Activated T-cell treated with anti-CD3 and anti-CD28 coated beads, Interleukin-2, amount 50 U/mL, for 48 hours (primary cell): ENCODE results near the gene TMEM132E.

Source experiments
- DNase-seq, 2 experiments: peaks; one replicate each; pipeline ENCODE4 v3.0.0-alpha.2; 2020

Gene TMEM132E

GRCh38 chr17:34569591-34569990 is 9.8 kb upstream of the TMEM132E start:
- DNase-seq, result no peak

GRCh38 chr17:34570506-34570905 is 8.9 kb upstream of the TMEM132E start:
- no peak for DNase-seq

- DNase-seq, result no peak
These were observed 7.8 kb upstream of the TMEM132E start for GRCh38 chr17:34571428-34572130.

GRCh38 chr17:34572483-34572882 is 6.9 kb upstream of the TMEM132E start:
- no peak for DNase-seq

- no peak for DNase-seq
These were observed 4.2 kb upstream of the TMEM132E start for GRCh38 chr17:34575182-34575581.

GRCh38 chr17:34578016-34578415 is 1.4 kb upstream of the TMEM132E start:
- no peak for DNase-seq

- DNase-seq, result no peak
These were observed 746 bp upstream of the TMEM132E start for GRCh38 chr17:34578656-34579016.

- DNase-seq, result peak; percentile 29 to 34
These were observed 750 bp downstream of the TMEM132E start for GRCh38 chr17:34579979-34580684.

GRCh38 chr17:34580685-34581445 is 1.5 kb downstream of the TMEM132E start:
- DNase-seq, result peak in 1 of 2 experiments; percentile 32

GRCh38 chr17:34581446-34582184 is 2.2 kb downstream of the TMEM132E start:
- DNase-seq, result no peak

GRCh38 chr17:34582185-34582900 is 3.0 kb downstream of the TMEM132E start:
- no peak for DNase-seq

- no peak for DNase-seq
These were observed 3.5 kb downstream of the TMEM132E start for GRCh38 chr17:34582901-34583245.

GRCh38 chr17:34584805-34585416 is 5.5 kb downstream of the TMEM132E start:
- no peak for DNase-seq

GRCh38 chr17:34586346-34586846 is 7.0 kb downstream of the TMEM132E start:
- no peak for DNase-seq

- DNase-seq, result no peak
These were observed 8.9 kb downstream of the TMEM132E start for GRCh38 chr17:34588266-34588665.

GRCh38 chr17:34589120-34589965 is 10.0 kb downstream of the TMEM132E start:
- no peak for DNase-seq

GRCh38 chr17:34592002-34592401 is 12.6 kb downstream of the TMEM132E start:
- DNase-seq, result no peak

- DNase-seq, result no peak
These were observed 17.5 kb downstream of the TMEM132E start for GRCh38 chr17:34596920-34597319.

- no peak for DNase-seq
These were observed 18.9 kb downstream of the TMEM132E start for GRCh38 chr17:34598161-34598776.

- no peak for DNase-seq
These were observed 22.0 kb downstream of the TMEM132E start for GRCh38 chr17:34601416-34601815.
